Measurements from ENCODE around the gene C1orf53.

DNA sequence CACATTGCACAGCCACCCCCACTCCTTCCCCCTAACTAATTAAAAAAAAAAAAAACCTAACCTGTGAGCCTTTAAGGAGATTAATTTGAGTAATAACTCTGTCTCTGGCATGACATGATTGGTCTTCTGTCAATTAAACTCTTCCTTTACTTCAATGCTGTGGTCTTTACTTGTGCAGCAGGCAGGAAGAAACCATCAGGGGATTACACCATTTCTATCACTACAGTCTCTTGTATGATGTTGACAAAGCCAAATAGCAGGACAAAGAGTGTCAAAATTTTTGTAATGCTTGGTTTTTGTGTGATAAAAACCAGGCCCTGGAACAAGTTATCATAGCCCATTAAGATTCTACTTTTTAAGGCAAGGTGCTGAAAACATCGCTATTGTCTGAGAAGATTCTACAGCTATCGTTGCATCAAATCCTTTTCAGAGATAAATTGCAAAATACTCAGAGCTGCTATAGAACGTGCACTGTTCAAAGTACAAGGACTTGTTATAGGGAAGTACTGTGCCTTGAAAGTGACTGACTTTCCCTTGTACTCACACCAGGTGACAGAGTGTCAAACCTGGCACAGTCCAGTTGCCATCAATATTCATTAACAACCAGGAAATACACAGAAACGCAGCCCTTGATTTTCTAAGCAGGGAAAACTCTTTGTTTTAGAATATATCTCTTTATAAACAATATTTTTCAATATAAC lies 52.4 kb downstream of the C1orf53 start:
- TF ChIP-seq, protein P1, sequence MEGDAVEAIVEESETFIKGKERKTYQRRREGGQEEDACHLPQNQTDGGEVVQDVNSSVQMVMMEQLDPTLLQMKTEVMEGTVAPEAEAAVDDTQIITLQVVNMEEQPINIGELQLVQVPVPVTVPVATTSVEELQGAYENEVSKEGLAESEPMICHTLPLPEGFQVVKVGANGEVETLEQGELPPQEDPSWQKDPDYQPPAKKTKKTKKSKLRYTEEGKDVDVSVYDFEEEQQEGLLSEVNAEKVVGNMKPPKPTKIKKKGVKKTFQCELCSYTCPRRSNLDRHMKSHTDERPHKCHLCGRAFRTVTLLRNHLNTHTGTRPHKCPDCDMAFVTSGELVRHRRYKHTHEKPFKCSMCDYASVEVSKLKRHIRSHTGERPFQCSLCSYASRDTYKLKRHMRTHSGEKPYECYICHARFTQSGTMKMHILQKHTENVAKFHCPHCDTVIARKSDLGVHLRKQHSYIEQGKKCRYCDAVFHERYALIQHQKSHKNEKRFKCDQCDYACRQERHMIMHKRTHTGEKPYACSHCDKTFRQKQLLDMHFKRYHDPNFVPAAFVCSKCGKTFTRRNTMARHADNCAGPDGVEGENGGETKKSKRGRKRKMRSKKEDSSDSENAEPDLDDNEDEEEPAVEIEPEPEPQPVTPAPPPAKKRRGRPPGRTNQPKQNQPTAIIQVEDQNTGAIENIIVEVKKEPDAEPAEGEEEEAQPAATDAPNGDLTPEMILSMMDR (conservative IDR thresholded peaks at IDR 0.05), result no peak
- no peak for TF ChIP-seq ZFX (IDR thresholded peaks at IDR 0.05)

Data from C4-2B (cell line).